Measurements from ENCODE around the gene IQCH.

IQCH gene

DNA sequence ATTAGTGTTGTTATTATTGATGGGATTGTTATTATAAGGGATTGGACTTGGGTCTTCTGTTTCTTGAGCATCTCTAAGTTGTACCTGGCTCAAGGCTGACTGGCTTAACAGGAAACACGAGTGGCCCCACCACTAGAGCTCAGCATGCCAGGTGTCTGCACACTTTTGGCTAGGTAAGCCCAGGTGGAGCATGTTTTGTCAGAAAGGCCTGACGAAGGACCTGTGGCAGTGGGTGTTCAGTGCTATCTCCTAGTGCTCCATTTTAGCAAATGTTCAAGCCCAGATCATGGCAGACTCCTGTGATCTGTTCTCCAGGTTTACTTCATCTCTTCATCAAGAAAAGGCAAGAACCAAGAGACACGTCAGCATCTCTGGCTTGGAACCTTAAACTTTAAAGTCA, 291.3 kb downstream of the IQCH start:
- no peak for FAIRE-seq

DNA sequence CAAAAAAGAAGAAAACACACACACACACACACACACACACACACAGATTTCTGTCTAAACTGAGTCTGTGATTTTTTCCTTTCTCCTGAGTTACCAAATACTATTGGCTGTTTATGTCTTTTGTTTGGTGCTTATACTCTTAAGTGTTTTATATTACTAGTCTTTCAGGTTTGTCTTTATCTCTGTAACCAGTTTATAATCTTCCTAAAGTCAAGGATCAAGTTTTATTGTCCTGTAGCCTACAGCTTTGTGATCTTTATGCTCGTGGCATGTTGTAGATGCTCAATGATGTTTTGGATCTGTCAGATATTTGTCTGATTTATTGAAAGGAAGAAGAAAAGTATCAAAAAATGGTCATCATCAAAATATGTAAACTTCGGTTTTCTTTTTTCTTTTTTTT, 292.5 kb downstream of the IQCH start:
- FAIRE-seq = no peak

DNA sequence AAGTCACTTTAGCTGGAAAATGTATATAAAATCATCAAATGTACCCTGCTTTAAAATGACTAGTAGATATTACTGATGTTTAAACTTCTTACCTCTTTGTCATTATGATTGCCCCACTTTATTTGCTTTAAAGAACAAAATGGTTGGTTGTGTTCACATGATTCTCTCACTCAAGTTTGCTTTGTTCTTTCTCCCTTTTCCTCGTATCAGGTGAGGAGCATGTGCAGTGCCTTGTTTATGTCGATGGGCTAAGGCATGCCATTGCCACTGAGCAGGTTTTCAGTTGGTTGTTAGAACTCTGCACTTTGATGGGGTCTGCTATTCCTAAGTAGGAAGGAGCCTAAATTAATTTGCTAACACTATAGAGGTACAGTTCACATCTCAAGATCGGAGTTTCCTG, 293.2 kb downstream of the IQCH start:
- FAIRE-seq = no peak

DNA sequence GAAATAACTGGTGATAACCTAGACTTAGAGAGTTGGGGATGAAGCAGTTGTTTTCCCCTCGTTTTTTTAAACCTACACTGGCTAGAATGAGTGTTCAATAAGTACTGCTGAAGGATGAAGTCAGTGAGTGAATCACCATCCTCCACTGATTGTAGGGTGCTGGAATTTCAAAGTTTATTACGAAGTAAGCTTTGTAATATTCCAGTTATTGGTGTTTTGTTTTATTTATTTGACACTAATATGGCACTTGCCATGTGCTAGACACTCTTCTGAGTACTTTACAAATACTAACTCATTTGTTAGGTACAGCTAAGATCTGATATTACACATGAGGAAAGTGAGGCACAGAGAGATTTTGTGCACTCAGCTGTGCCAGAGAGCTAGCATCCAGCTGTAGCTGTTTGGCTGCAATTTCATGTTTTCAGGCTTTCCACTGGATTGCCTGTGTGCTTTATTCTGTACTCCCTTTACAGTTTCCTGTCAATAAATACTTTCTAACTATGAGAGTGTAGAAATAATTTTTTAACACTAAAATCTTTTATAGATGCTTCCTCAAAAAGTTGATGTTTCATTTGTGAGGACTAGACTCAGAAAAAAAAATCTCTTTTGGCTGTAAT, 293.8 kb downstream of the IQCH start:
- no peak for FAIRE-seq

DNA sequence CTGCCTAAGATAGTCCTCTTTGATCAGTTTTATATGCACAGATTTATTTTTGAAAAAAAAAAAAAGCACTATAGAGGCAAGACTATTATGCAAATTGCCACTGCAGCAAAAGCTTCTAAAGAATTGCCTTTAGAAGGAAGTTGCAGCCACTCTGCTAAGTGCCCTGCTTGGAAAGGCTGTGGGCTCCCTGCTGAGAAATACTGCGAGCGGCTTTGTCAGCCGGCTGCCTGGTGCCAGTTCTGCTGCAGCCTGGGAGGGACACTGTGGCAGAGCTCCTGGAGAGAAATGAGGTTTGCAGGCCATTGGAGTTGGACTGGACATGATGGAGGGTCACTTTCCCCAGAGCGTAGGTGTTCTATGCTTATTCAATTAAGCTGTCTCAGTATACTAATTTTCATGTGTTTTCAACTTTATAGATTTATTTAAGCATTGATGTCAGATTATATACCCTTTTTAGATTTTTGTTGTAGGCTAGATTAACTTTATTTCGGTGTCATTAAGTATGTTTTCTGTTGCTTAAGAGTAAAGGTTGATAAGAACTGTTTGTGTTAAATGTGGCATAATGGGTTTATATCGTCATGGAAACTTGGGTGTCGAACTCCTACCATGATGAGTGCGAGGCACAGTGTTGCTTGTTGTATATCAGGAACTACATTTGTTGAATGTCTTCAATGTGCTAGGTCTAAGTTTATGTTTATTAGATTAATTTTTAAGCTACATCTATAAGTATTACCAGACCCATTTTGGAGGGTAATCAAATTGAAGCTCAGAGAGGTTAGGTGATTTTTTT, 294.5 kb downstream of the IQCH start:
- no peak for FAIRE-seq

DNA sequence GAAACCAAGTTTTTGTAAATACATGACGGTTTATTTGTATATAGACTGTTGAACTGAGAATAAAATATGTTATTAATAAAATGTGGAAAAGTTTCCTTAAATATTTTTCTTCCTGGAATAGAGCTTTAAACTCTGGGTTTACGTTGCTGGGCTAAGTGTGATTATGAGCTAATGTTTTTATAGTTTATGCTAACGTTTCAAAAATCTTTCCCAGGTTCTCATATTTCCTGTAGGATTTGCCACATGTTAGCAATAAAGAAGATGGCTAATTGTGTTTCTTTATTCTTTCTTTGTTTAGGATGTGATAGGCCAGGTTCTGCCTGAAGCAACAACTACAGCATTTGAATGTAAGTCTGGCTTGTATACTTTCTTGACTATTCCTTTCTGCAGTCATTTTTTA, 295.1 kb downstream of the IQCH start:
- FAIRE-seq = no peak

DNA sequence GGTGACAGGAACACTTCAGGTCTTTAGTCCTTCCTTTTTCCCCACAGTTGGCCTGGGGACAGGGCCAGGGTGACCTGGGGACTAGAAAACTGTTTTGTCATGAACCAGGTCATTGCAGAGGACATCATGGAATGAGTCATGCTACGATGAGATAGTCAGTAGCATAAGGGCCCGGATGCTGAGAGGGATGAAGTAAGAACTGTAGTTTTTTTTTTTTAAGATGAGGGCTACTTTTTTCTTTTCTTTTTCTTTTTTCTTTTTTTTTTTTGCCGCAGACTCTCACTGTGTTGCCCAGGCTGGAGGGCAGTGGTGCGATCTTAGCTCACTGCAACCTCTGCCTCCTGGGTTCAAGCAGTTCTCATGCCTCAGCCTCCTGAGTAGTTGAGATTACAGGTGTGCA, 295.9 kb downstream of the IQCH start:
- no peak for FAIRE-seq

DNA sequence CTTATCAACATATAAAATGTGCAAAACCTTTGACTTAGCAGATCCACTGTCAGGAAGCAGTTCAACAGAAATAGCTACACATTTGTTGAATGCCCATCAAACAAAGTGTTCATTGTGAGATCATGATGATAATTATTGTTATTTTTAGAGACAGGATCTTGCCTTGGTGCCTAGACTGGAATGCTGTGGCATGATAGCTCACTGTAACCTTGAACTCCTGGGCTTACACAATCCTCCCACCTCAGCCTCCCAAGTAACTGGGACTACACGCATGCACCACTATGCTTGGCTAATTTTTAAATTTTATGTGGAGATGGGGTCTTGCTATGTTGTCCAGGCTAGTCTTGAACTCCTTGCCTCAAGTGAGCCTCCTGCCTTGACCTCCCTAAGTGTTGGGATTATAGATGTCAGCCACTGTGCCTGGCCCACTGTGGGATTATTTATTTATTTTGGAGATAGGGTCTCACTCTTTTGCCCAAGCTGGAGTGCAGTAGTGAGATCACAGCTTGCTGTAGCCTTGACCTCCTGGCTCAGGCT, 296.7 kb downstream of the IQCH start:
- no peak for FAIRE-seq
